ENCODE measurements around the gene CSAG2.
"Not testable (repeated sequence)": the region's sequence is repeated elsewhere in the genome, so short reads cannot be mapped to it uniquely, and the experiment has no call there.

The CSAG2 gene

GRCh38 chrX:152681012-152681411 lies 28.1 kb downstream of the CSAG2 start:
- no CpG with 5 or more reads among the region's 3 CpGs for WGBS (ENCODE audit: extremely low coverage, insufficient coverage, low lambda C conversion rate)
- H3K79me1 ChIP-seq (ENCODE audit: low read length); H2BK5ac ChIP-seq (ENCODE audit: low read length); H3K4me1 ChIP-seq (ENCODE audit: control insufficient read depth, low read depth, low read length); H3K36me3 ChIP-seq (ENCODE audit: control insufficient read depth, insufficient read depth, low read length); H3K79me2 ChIP-seq (ENCODE audit: control insufficient read depth, insufficient read depth, low read length); H4K5ac ChIP-seq (ENCODE audit: low read length); H3K4ac ChIP-seq (ENCODE audit: low read depth, low read length); H3K4me2 ChIP-seq (ENCODE audit: low read length); H3K9ac ChIP-seq (ENCODE audit: low read length); H2BK120ac ChIP-seq (ENCODE audit: low read depth, low read length); H3K4me3 ChIP-seq (ENCODE audit: low read length); H2AK5ac ChIP-seq (ENCODE audit: low read length); H3K23ac ChIP-seq (ENCODE audit: low read length); H3K27ac ChIP-seq (ENCODE audit: low read depth, low read length); H3K18ac ChIP-seq (ENCODE audit: low read length); H3K27me3 ChIP-seq (ENCODE audit: insufficient read depth, low read length, poor library complexity); H3K56ac ChIP-seq (ENCODE audit: low read length); H2BK15ac ChIP-seq (replicated peaks; ENCODE audit: low read depth); DNase-seq; H4K8ac ChIP-seq (ENCODE audit: low read depth, low read length): not testable (repeated sequence)

GRCh38 chrX:152674652-152675051 lies 34.4 kb downstream of the CSAG2 start:
- not testable (repeated sequence) for H2BK5ac ChIP-seq (ENCODE audit: low read length); H4K8ac ChIP-seq (ENCODE audit: low read depth, low read length); H3K4me3 ChIP-seq (ENCODE audit: low read length); H2BK120ac ChIP-seq (ENCODE audit: low read depth, low read length); H4K5ac ChIP-seq (ENCODE audit: low read length); H2BK15ac ChIP-seq (replicated peaks; ENCODE audit: low read depth); H3K9ac ChIP-seq (ENCODE audit: low read length); H3K4me2 ChIP-seq (ENCODE audit: low read length); H3K79me1 ChIP-seq (ENCODE audit: low read length); DNase-seq; H2AK5ac ChIP-seq (ENCODE audit: low read length); H3K27ac ChIP-seq (ENCODE audit: low read depth, low read length); H3K4ac ChIP-seq (ENCODE audit: low read depth, low read length); H3K36me3 ChIP-seq (ENCODE audit: control insufficient read depth, insufficient read depth, low read length); H3K4me1 ChIP-seq (ENCODE audit: control insufficient read depth, low read depth, low read length); H3K56ac ChIP-seq (ENCODE audit: low read length); H3K23ac ChIP-seq (ENCODE audit: low read length); H3K79me2 ChIP-seq (ENCODE audit: control insufficient read depth, insufficient read depth, low read length); H3K27me3 ChIP-seq (ENCODE audit: insufficient read depth, low read length, poor library complexity); H3K18ac ChIP-seq (ENCODE audit: low read length)
- WGBS (ENCODE audit: extremely low coverage, insufficient coverage, low lambda C conversion rate) = no CpG with 5 or more reads among the region's 3 CpGs

GRCh38 chrX:152674135-152674534 lies 34.9 kb downstream of the CSAG2 start:
- WGBS (ENCODE audit: extremely low coverage, insufficient coverage, low lambda C conversion rate) = no CpG with 5 or more reads among the region's 2 CpGs
- Histone ChIP-seq H3K36me3 (ENCODE audit: control insufficient read depth, insufficient read depth, low read length) (no peaks in the 10 kb centered on the region), H3K27me3 (ENCODE audit: insufficient read depth, low read length, poor library complexity) (no peaks in the 10 kb centered on the region), H2BK15ac (replicated peaks; ENCODE audit: low read depth) (no peak overlapping the region), H3K4me2 (ENCODE audit: low read length) (no peak overlapping the region), H4K5ac (ENCODE audit: low read length) (no peak overlapping the region), H3K4me3 (ENCODE audit: low read length) (no peak overlapping the region), H2BK120ac (ENCODE audit: low read depth, low read length) (no peak overlapping the region), H2BK5ac (ENCODE audit: low read length) (no peak overlapping the region), H3K4ac (ENCODE audit: low read depth, low read length) (no peak overlapping the region), H3K79me2 (ENCODE audit: control insufficient read depth, insufficient read depth, low read length) (no peaks in the 10 kb centered on the region), H3K27ac (ENCODE audit: low read depth, low read length) (no peak overlapping the region), H2AK5ac (ENCODE audit: low read length) (no peak overlapping the region), H3K79me1 (ENCODE audit: low read length) (no peaks in the 10 kb centered on the region), H3K18ac (ENCODE audit: low read length) (no peak overlapping the region), H3K56ac (ENCODE audit: low read length) (no peak overlapping the region), H3K4me1 (ENCODE audit: control insufficient read depth, low read depth, low read length) (no peaks in the 10 kb centered on the region), H4K8ac (ENCODE audit: low read depth, low read length) (no peak overlapping the region), H3K9ac (ENCODE audit: low read length) (no peak overlapping the region), H3K23ac (ENCODE audit: low read length) (no peak overlapping the region)
- no peak for DNase-seq

- no peak overlapping the region for H3K4ac ChIP-seq (ENCODE audit: low read depth, low read length)
- no peak overlapping the region for H3K27ac ChIP-seq (ENCODE audit: low read depth, low read length)
- H3K4me1 ChIP-seq (ENCODE audit: control insufficient read depth, low read depth, low read length) = no peaks in the 10 kb centered on the region
- no peak overlapping the region for H3K4me2 ChIP-seq (ENCODE audit: low read length)
- H3K9ac ChIP-seq (ENCODE audit: low read length) = no peak overlapping the region
- no peak overlapping the region for H2BK120ac ChIP-seq (ENCODE audit: low read depth, low read length)
- no peak overlapping the region for H2AK5ac ChIP-seq (ENCODE audit: low read length)
- H2BK15ac ChIP-seq (replicated peaks; ENCODE audit: low read depth) = no peak overlapping the region
- H3K4me3 ChIP-seq (ENCODE audit: low read length) = no peak overlapping the region
- no peaks in the 10 kb centered on the region for H3K79me1 ChIP-seq (ENCODE audit: low read length)
- H3K27me3 ChIP-seq (ENCODE audit: insufficient read depth, low read length, poor library complexity) = no peaks in the 10 kb centered on the region
- no peak overlapping the region for H4K5ac ChIP-seq (ENCODE audit: low read length)
- no CpG with 5 or more reads among the region's 4 CpGs for WGBS (ENCODE audit: extremely low coverage, insufficient coverage, low lambda C conversion rate)
- no peak overlapping the region for H4K8ac ChIP-seq (ENCODE audit: low read depth, low read length)
- H3K18ac ChIP-seq (ENCODE audit: low read length) = no peak overlapping the region
- no peak overlapping the region for H3K23ac ChIP-seq (ENCODE audit: low read length)
- no peak overlapping the region for H2BK5ac ChIP-seq (ENCODE audit: low read length)
- H3K56ac ChIP-seq (ENCODE audit: low read length) = no peak overlapping the region
- no peak for DNase-seq
- no peaks in the 10 kb centered on the region for H3K79me2 ChIP-seq (ENCODE audit: control insufficient read depth, insufficient read depth, low read length)
- H3K36me3 ChIP-seq (ENCODE audit: control insufficient read depth, insufficient read depth, low read length) = no peaks in the 10 kb centered on the region
Measured at GRCh38 chrX:152663086-152663485, 46.0 kb downstream of the CSAG2 start.

GRCh38 chrX:152658302-152658701 lies 50.8 kb downstream of the CSAG2 start:
- Histone ChIP-seq H3K4me3 (ENCODE audit: low read length) (no peak overlapping the region), H4K8ac (ENCODE audit: low read depth, low read length) (no peak overlapping the region), H2BK15ac (replicated peaks; ENCODE audit: low read depth) (no peak overlapping the region), H3K4me1 (ENCODE audit: control insufficient read depth, low read depth, low read length) (no peaks in the 10 kb centered on the region), H3K79me2 (ENCODE audit: control insufficient read depth, insufficient read depth, low read length) (no peaks in the 10 kb centered on the region), H3K9ac (ENCODE audit: low read length) (no peak overlapping the region), H3K23ac (ENCODE audit: low read length) (no peak overlapping the region), H2AK5ac (ENCODE audit: low read length) (no peak overlapping the region), H3K27ac (ENCODE audit: low read depth, low read length) (no peak overlapping the region), H4K5ac (ENCODE audit: low read length) (no peak overlapping the region), H3K4ac (ENCODE audit: low read depth, low read length) (no peak overlapping the region), H3K56ac (ENCODE audit: low read length) (no peak overlapping the region), H3K27me3 (ENCODE audit: insufficient read depth, low read length, poor library complexity) (no peaks in the 10 kb centered on the region), H3K79me1 (ENCODE audit: low read length) (no peaks in the 10 kb centered on the region), H3K4me2 (ENCODE audit: low read length) (no peak overlapping the region), H3K18ac (ENCODE audit: low read length) (no peak overlapping the region), H2BK5ac (ENCODE audit: low read length) (no peak overlapping the region), H2BK120ac (ENCODE audit: low read depth, low read length) (no peak overlapping the region), H3K36me3 (ENCODE audit: control insufficient read depth, insufficient read depth, low read length) (no peaks in the 10 kb centered on the region)
- DNase-seq = no peak
- WGBS (ENCODE audit: extremely low coverage, insufficient coverage, low lambda C conversion rate) = no CpG with 5 or more reads among the region's 2 CpGs
